C1 segment of cervical spinal cord (tissue), 14 donors: ENCODE measurements around the gene PTPRD.
"Not testable (repeated sequence)": the region's sequence is repeated elsewhere in the genome, so short reads cannot be mapped to it uniquely, and the experiment has no call there.

Source experiments
- DNase-seq, 14 donors: peaks; one replicate each; lab custom pipeline; 2025; lab: John Stamatoyannopoulos, UW

Gene PTPRD

DNA sequence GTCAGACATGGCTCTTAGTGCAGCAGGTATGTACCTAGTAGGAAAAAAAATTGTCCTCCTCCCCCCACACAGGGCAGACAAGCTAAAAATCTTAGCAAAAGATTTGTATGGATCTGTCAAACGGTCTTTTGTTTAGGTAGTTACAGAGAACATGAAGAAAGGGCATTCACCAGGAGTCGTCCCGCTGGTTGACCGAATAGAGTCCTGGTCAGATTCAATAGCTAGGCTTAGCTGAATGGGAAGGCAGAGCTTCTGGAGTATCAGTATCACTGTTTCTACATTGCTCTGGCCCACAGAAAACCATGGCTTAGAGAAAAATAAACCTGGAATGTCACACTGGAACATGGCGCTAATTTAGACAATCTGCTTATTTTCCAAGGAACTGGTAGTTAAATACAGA, 642.3 kb downstream of the PTPRD start:
- no peak for DNase-seq

DNA sequence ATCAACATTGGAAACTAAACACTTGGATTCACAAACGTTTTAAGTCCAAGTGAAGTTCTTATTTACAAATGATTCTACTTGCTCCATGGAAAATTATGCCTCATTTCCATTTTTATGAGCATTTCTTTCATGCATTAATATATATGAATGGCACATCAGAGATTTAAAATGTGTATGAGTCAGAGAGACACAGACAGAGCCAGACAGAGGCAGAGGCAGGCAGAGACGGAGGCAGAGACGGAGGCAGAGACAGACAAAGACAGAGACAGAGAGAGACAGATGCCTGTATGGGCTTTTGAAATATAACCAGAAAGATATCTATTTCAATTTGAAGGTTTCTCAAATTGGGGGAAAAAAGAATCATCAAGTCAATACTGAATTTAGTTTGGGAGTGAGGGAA, 649.0 kb downstream of the PTPRD start:
- no peak for DNase-seq

DNA sequence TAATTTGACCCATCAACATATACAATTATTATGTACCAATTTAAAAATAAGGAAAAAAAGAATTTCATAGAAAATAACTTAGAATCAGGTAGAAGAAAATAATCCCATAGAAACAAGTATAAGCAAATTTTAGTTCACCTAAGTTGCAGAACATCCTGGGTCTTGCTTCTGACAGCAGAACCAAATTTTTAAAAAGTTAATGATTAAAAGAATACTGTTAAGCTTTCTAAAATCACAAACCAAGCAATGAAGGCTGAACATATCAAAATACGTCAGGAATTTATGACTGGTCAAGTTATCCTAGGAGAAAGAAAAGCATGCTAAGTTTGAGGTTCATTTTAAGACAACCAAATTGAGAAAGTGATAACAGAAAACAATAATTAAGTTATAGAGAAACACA, 650.9 kb downstream of the PTPRD start:
- DNase-seq, result no peak

DNA sequence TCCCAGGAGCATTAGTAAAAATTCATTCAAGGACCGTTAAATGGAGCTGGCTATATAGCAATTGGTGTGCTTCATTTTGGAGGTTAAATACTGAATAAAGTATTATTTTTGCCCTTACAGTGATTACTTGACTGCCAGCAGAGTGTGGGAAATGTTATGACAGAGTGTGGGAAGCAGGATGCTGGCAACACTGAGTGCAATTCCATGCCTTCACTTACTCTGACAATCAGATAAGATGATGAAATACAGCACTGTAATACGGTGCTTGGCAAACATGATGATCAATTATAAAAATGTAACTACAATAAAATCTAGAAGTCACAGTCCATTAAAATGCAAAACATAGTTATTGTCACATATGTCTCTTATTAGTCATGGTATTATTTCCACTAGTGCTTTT, 651.3 kb downstream of the PTPRD start:
- DNase-seq, result no peak

DNA sequence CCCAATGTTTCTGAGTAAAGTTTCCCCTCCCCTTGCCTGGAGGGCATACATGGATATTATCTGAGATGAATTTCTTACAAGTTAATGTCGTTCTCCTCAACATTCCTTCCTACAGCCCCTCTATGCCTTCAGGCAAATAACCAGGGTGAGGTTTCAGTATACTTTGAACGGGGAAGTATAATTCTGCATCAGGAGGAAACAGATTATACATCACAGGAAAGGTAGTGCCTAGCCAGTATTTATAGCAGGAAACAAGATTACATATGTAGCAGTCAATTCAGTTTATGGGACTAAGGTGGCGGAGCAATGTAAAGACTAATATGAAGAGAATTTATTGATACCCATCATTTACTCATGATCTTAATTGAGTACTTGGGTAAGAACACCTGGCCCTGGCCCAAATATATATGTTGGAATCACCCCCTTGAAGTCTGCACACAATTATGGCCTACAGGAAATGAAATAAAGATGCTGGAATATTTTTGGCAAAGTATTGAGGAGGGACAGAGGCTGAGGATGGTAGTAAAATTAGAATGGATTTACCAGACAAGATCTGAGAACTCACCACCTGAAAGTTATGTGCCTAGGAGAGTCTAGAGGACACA, 661.1 kb downstream of the PTPRD start:
- no peak for DNase-seq

DNA sequence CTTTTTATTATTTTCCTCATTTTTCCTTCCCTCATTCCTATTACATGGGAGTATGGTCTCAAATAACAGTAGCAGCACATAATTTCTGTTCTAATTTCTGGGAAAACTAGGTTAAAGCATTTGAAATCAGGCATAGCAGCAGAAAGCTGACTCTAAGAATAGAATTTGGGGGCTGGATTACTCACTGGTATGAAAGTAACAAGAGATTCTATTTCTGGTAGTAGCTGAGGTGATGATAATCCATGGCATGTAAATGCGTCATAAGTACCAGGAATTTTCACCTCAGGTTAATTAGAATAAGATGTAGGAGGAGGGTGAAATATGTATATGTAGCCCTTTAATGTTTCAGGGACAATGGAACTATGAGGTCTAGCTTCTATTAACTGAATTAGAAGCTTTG, 662.0 kb downstream of the PTPRD start:
- DNase-seq, result no peak

DNA sequence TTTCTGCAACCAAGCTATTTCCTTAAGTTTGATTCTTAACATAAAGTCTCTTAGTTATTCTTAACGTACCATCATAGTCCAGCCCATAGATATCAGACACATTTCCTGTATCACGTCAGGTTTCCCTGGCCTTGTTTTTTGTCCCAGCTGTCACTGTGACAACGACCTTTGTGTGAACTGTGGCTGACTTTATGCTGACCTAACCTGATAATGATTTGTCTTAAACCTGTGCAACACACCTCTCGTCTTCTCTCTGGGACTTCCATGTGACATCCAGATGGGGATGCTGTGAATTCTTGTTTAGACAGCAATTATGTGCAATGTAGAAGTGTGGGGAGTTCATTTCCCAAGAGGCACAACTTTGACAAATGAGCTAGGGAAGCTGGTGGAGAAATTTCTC, 662.8 kb downstream of the PTPRD start:
- DNase-seq, result no peak

DNA sequence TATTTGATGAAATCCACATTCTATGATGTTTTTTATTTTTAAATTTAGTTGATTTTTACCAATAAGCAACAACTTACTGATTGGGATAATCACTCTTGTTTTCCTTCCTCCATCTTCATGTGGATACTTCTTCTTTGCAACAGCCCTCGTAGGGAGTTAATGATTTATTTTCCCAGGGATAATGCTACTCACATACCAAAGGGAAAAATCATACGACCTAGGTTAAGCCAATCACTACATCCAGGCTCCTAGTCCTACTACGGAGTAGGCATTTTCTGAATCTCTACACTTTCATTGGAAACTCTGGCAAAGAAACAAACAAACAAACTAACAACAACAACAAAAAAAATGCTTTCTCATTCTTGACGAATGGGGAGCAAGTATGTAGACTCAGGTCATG, 663.4 kb downstream of the PTPRD start:
- no peak for DNase-seq

DNA sequence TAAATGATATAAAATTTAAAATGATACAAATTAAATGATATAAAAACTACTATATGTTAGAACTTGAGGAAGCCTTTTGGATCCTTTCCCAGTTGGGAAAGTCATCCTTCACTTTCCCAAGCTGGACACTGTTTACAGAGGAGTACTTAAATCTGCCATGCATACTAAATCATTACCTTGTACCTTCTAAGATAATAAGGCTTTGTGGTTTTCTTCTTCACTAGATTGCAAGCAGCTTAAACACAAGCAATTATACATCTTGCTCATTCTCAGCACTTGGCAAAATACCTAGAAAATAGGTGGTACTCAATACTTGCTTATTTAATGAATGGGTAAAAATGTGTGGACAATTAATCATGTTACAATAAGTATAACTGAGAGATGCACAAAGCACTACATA, 666.8 kb downstream of the PTPRD start:
- DNase-seq, result no peak

DNA sequence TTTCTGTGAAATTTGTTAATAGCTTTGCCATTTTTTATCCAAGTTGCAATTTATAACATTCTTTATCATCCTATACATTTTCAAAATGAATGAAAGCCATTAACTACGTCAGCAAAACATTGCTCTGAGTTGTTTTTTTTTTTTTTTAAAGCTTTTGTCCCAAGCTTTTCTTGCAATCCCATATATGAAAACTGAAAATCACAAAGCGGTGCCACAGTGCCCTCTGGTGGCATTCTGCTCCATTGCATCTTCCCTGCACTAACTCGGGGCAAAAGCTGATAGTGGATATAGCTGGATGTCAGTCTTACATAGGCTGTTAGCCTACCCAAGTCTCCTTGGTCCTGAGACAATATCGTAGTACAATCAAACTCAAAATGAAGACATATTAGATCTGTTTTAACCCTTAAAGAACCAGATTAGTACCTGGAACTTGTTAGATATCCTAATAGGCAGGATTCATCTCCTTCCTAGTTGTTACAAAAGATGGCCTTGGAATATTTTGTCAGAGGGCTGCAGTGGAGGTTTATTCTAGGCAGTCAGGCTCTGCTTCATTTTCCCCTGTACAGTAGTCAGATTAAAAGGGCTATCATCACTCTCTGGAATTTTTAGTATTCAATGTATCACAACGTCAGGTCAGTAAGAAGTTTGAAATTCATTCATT, 669.9 kb downstream of the PTPRD start:
- peak in 13 of 14 donors; percentile 1 to 49 (median 21) for DNase-seq

DNA sequence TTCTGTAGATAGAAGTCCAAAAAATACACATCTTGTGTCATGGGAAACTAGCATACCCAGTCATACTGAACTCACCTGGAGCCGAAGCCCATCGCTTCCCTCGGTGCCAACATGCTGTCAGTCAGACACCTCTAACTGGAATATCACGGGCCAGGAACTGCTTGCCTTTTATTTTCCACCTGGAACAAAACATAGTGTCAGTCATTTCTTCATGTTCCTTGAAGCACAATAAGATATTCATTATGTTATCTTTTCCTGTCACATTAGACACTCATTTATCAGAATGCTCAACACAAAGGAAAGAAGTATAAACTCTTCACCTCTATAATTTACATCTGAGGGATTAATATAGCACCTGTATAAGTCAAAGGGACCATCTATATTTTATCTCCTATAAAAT, 674.4 kb downstream of the PTPRD start:
- DNase-seq, result no peak

DNA sequence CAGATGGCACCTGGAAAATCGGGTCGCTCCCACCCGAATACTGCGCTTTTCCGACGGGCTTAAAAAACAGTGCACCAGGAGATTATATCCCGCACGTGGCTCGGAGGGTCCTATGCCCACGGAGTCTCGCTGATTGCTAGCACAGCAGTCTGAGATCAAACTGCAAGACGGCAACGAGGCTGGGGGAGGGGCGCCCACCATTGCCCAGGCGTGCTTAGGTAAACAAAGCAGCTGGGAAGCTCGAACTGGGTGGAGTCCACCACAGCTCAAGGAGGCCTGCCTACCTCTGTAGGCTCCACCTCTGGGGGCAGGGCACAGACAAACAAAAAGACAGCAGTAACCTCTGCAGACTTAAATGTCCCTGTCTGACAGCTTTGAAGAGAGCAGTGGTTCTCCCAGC, 681.3 kb downstream of the PTPRD start:
- DNase-seq, result not testable (repeated sequence)

DNA sequence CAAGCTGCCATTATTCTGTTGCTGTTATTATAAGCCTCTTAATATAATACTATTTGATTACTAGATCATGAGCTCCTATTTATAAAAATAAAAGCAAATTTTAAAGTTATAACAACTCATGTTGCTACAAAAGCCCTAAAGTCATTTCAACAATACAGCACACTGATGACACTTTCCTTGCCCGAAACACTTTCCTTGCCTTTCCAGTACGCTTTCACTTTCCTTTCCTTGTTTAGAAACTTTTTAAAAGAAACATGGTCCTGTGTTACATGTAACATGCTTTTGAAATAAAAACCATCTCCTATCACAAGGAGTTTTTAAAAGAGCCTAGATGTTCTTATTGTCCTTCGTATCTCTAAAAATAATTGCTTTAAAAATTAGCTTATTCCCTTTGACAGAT, 688.4 kb downstream of the PTPRD start:
- no peak for DNase-seq

DNA sequence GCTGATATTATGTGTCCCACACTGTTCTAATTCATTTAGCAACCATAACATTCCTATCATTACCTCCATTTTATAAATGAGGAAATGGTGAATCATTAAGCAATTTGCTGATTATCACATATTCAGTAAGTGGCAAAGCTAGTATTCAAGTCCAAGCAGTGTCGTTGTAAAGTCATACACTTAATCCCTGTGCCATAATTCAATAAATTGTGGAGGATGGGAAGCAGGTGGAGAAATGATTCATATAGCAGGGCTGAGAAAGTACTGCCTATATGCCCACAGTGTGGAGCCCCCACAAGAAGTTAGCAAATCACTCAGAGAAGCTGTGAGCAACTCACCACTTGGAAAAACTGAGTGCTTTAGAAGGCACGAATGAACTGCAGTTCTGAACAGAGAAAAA, 691.0 kb downstream of the PTPRD start:
- no peak for DNase-seq

DNA sequence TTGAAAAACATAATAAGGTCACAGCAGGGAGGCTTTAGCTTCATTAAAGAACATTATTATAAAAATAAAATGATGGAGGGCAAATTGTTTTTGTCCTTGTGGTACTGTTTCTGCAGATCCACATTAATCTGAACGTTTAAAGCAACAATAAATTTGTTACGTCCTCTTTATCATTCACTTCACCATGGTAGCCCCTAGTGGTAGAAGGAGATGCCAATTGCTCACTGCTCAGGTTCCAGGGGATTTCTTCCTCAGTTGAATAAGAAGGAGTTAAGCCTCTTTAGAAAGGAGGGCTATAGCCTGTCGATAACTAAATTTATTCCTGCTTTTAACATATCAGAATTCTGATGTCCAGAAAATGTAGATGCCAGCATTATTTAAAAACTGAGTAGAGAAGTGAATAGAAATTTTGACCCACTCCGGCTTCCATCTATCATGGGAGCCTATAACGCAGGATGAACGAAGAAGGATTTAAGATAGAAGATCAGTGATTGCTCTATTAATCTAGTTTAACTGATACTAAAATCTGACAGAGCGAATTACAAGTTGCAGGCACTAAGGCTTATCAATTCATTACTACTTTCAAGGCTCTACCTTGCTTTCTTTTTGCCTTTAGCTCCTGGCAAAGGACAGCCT, 692.3 kb downstream of the PTPRD start:
- no peak for DNase-seq

DNA sequence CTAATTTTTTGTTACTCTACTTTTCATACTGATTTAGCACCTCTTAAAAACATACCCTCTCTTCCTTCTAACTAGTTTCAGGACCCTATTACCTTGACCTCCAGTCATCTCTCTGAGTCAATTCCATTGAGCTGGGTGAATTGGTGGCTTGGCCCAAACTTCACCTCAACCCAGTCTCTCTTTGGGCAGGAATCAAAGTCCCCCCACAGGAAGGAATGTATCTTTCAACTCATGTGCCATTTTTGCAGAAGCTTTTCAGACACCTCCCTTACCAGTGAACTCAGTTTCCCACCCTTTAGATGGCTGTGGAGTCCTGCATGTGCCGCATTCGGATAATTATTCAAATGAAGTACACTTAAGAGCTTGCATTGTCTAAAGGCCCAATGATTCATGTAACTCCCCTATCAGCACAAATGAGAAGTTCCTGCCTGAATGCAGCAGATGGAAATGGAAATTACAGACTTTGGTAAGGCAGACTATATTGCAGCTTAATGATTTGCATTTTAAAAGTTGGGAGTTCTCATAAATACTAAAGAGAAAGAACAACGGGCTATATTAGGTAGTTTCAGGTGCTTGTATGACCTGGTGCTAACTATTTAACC, 693.5 kb downstream of the PTPRD start:
- DNase-seq, result no peak

DNA sequence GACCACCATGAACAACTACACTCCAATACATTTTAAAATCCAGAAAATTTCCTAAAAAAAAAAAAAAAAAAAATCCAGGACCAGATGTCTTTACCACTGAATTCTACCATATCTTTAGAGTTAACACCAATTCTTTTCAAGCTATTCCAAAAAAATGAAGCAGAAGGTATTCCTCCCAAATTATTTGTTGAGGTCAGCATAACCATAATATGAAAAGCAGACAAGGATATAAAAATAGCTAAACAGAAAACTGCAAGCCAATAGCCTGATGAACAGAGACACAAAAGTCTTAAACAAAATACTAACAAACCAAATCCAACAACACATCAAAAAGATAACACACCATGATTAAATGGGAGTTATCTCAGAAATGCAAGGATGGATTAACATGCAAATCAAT, 695.4 kb downstream of the PTPRD start:
- no peak for DNase-seq

DNA sequence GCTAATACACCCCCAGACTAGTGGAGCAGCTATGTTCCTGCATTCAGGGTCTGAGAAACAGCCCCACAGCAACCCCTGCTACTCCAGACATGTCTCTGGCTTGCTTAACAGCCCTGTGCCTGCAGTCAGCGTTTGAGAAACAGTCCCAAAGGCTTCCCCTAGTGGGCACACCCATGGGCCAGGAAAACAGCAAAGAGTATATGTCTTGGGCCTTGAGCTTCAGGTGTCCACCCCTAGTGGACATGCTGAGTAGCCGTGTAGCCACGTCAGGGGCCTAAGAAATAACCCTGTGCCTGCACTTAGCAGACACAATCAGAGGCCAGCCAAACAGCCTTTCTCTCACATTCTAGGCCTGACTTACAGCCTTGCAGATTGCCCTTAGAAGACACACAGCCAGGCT, 698.6 kb downstream of the PTPRD start:
- DNase-seq, result no peak

DNA sequence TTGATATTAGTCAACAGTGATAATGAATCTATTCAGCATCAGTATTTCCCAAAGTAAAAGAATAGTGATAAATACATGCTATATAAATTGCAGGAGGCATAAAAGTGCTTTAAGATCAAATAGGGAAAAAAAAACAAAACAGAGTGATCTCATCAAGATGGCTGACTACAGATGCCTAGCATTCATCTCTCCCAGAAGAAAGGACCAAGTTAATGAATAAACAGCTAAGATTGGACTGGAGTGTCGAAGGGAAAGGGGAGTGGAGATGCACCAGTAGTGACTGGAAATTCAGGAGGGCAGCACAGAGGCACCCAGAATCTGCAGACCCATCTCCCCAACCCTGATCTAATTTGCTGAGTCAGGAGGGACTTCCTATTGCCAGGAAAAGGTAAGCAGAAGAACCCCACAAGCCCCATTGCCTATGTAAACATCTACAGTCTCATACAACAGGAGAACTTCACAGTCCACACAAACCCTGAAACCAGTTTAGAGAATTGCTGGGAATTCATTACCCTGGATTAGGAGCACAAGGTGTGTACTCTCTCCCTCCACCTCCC, 699.4 kb downstream of the PTPRD start:
- no peak for DNase-seq

DNA sequence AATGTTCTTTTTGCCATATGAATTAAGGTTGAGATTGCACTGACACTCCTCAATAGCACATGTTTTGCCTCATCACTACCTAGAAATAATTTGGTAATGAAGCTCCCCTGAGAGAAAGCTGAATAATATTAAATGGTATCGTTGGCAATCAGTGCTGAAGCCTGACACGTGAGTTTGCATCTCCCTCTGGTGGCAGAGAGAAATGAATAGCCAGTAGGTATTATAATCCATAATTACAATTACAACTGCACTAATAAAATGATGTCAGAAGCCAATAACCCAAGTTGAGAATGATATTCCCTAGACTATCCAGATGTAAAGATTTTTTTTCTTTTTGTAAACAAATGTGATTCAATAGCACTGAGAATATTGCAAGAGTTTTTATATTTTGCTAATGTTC, 700.3 kb downstream of the PTPRD start:
- DNase-seq, result no peak

DNA sequence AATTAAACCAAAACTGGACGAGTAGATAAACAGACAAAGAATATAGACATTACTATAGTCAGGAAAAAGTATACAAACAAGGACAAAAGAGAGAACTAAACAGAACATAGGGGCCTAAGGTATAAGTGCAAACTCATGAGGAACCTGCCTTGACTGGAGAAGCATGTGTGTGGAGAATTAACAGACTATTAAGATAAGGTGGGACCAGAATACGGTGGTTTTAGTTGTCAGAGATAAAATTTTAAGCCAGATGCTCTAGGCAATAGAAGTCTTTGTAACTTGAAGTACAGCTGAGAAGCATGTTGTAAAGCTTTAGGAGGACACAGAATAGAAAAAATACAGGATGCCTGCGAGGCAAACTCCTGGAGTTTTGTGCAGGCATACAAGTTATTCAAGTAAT, 707.1 kb downstream of the PTPRD start:
- DNase-seq, result no peak

DNA sequence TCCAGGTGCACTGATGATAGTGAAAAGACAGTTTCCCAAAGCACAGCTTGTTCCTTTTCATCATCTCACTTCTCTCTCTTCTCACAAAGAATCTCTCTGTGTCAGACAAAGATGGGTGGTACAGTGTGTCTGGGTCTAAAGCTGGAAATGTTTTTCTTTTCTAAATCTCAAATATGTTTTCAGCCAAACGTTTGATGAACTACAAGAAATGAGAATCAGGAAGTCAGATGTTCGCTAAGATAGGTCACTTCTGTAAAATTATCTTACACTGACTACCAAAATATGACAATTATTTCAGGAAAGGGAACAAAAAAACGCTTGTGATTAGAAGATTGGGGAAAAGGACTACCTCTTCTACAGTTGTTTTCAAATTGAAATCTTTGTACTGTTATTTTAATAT, 708.8 kb downstream of the PTPRD start:
- no peak for DNase-seq

DNA sequence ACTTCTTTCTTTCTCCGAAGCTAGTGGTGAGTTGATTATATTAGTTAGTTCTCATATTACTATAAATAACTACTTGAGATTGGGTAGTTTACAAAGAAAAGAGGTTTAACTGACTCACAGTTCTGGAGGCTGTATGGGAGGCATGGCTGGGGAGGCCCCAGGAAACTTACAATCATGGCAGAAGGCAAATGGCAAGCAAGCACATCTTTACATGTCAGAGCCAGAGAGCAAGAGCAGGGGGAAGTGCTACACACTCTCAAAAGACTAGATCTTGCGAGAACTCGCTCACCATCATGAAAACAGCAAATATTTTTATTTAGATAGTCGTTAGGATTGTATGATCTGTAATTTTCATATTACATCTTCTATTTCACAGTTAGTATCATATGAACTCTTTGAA, 711.2 kb downstream of the PTPRD start:
- no peak for DNase-seq
